MM.1S (cell line): Measurements from ENCODE around the gene GPR137.

Experiments used
- DNase-seq: peaks from one replicate; pipeline ENCODE4 v3.0.0-alpha.2; 2015
- H2AFZ ChIP-seq: fragments of 300-600 bp; sonication (generic); 2 replicates; pipeline ENCODE4 v1.6.0; 2016; ENCODE audit warnings: antibody characterized with exemption, low read length
- H3F3A ChIP-seq: fragments of 300-600 bp; sonication (generic); 2 replicates; pipeline ENCODE4 v1.6.1; 2016; ENCODE audit warnings: mild to moderate bottlenecking, antibody characterized with exemption, low read length, moderate library complexity, mixed read lengths; ENCODE audit not compliant: insufficient read depth
- H3K27ac ChIP-seq: fragments of 300-600 bp; sonication (generic); 2 replicates; pipeline ENCODE4 v1.5.1; 2016; ENCODE audit warnings: mild to moderate bottlenecking, low read length
- H3K27me3 ChIP-seq: fragments of 300-600 bp; sonication (generic); replicated peaks from 2 replicates; pipeline ENCODE4 v1.6.0; 2016; ENCODE audit warnings: low read length; ENCODE audit not compliant: insufficient read depth
- H3K36me3 ChIP-seq: fragments of 300-600 bp; sonication (generic); replicated peaks from 2 replicates; pipeline ENCODE4 v1.6.1; 2016; ENCODE audit warnings: mild to moderate bottlenecking, low read length, mixed read lengths; ENCODE audit not compliant: insufficient read depth
- H3K4me1 ChIP-seq: fragments of 300-600 bp; sonication (generic); 2 replicates; pipeline ENCODE4 v1.6.1; 2016; ENCODE audit warnings: low read length, mixed read lengths
- H3K4me2 ChIP-seq: fragments of 300-600 bp; sonication (generic); 2 replicates; pipeline ENCODE4 v1.6.0; 2016; ENCODE audit warnings: low read depth, low read length
- H3K4me3 ChIP-seq: fragments of 300-600 bp; sonication (generic); 2 replicates; pipeline ENCODE4 v1.5.1; 2016; ENCODE audit warnings: low read length, mixed read lengths
- H3K79me2 ChIP-seq: fragments of 300-600 bp; sonication (generic); 2 replicates; pipeline ENCODE4 v1.6.1; 2016; ENCODE audit warnings: mixed run types, low read length, mixed read lengths
- H3K9ac ChIP-seq: fragments of 300-600 bp; sonication (generic); 2 replicates; pipeline ENCODE4 v1.6.1; 2016; ENCODE audit warnings: low read length, mixed read lengths
- H3K9me2 ChIP-seq: fragments of 300-600 bp; sonication (generic); replicated peaks from 2 replicates; pipeline ENCODE4 v1.6.1; 2016; ENCODE audit warnings: mild to moderate bottlenecking, low read length, mixed read lengths; ENCODE audit not compliant: insufficient read depth
- H3K9me3 ChIP-seq: fragments of 300-600 bp; sonication (generic); replicated peaks from 2 replicates; pipeline ENCODE4 v1.6.1; 2016; ENCODE audit warnings: mild to moderate bottlenecking, low read length, mixed read lengths; ENCODE audit not compliant: insufficient read depth
- H4K20me1 ChIP-seq: fragments of 300-600 bp; sonication (generic); 2 replicates; pipeline ENCODE4 v1.6.1; 2016; ENCODE audit warnings: mild to moderate bottlenecking, low read length, moderate library complexity, mixed read lengths; ENCODE audit not compliant: insufficient read depth
- EZH2 ChIP-seq: fragments of 300-600 bp; sonication (generic); optimal IDR thresholded peaks from 2 replicates; pipeline ENCODE3; 2017; ENCODE audit warnings: low read depth, mild to moderate bottlenecking, antibody characterized with exemption, low read length, mixed read lengths
- EZH2phosphoT487 ChIP-seq: fragments of 300-600 bp; sonication (generic); IDR thresholded peaks from 2 replicates; pipeline ENCODE4 v1.6.1; 2018; ENCODE audit warnings: antibody characterized with exemption, low read length
- TF ChIP-seq, protein P1 (sequence below): fragments of 300-600 bp; sonication (generic); IDR thresholded peaks from 2 replicates; pipeline ENCODE4 v1.5.1; 2016; ENCODE audit warnings: antibody characterized with exemption, low read length, mixed read lengths

The GPR137 gene

DNA sequence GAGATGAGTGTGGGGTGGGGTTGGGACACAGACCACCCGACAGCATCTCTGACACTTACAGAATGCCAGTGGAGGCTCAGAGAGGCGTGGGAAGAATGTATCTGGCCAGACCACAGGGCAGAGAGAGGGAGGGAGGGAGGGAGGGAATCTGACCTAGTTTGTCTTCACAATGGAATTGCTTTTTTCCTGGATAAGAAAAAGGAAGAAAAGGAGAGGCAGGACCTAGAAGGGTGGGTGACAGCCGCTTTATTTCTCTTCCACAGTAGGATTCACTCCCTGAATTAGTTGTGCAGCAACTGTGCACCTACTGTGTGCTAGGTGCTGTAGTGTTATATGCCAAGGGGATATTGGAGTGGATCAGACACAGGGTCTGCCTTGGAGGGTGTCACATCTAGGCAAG lies 9.1 kb downstream of the GPR137 start:
- Histone ChIP-seq H3K36me3 (no peaks in the 10 kb centered on the region), H3K9ac (no peak overlapping the region), H3K4me2 (no peak overlapping the region), H3K27ac (no peak overlapping the region), H3K9me2 (no peaks in the 10 kb centered on the region), H3K79me2 (no peaks in the 10 kb centered on the region), H3K4me3 (no peak overlapping the region), H4K20me1 (no peaks in the 10 kb centered on the region), H3F3A (0 out of 2 replicates have a peak, but pooled peaks cover 5% of the 10 kb centered on the region), H3K4me1 (no peaks in the 10 kb centered on the region), H2AFZ (no peak overlapping the region), H3K27me3 (peaks cover 87% of the 10 kb centered on the region), H3K9me3 (no peaks in the 10 kb centered on the region)
- TF ChIP-seq, protein P1, sequence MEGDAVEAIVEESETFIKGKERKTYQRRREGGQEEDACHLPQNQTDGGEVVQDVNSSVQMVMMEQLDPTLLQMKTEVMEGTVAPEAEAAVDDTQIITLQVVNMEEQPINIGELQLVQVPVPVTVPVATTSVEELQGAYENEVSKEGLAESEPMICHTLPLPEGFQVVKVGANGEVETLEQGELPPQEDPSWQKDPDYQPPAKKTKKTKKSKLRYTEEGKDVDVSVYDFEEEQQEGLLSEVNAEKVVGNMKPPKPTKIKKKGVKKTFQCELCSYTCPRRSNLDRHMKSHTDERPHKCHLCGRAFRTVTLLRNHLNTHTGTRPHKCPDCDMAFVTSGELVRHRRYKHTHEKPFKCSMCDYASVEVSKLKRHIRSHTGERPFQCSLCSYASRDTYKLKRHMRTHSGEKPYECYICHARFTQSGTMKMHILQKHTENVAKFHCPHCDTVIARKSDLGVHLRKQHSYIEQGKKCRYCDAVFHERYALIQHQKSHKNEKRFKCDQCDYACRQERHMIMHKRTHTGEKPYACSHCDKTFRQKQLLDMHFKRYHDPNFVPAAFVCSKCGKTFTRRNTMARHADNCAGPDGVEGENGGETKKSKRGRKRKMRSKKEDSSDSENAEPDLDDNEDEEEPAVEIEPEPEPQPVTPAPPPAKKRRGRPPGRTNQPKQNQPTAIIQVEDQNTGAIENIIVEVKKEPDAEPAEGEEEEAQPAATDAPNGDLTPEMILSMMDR, result no peak
- TF ChIP-seq EZH2phosphoT487 (no peak), EZH2 (no peak)
- no peak for DNase-seq

DNA sequence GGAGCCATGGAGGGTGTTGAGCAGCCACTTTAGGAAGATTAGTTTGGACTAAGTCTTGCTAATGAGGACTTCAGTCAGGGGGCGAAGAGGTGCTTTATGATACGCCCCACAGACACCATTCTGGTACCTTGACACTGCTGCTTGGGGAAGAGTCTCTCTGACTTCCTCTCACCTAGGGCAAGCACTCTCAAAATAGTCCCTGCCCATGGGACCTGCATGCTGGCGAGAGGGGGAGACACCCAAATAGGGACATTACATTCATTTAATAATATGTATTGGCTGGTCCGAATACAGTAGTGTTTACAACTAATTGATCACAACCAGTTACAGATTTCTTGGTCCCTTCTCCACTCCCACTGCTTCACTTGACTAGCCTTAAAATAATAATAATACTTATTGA lies 10.1 kb downstream of the GPR137 start:
- peak; percentile 2 for DNase-seq

DNA sequence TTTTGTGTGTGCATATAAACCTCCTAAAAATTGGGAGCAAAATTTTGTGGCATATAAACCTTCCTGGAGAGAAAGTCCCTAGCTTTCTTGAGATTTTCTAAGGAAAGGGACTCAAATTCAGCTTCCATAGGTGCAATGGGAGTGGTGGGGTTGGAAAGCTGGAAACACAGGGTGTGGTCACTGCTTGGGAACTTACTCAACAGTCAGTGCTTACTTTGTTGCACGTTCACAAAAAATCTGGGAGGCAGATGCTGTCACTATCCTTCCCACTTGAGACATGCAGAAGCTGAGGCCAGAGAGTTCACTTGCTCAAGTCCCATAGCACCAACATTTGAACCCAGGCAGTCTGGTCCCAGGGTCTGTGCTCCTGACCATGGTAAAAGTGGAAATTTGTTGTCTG lies 10.6 kb downstream of the GPR137 start:
- TF ChIP-seq EZH2phosphoT487 (no peak), EZH2 (no peak)
- TF ChIP-seq, protein P1, result no peak
- peaks cover 88% of the 10 kb centered on the region for H3K27me3 ChIP-seq

More for the DNA sequence above, 10.1 kb downstream of the GPR137 start:
- Histone ChIP-seq H3K4me3 (no peak overlapping the region), H2AFZ (no peak overlapping the region), H3K79me2 (no peaks in the 10 kb centered on the region), H3K9me3 (no peaks in the 10 kb centered on the region), H3K27me3 (peaks cover 91% of the 10 kb centered on the region), H3K9ac (no peak overlapping the region), H3K9me2 (no peaks in the 10 kb centered on the region), H4K20me1 (no peaks in the 10 kb centered on the region), H3K36me3 (no peaks in the 10 kb centered on the region), H3F3A (0 out of 2 replicates have a peak, but pooled peaks cover 2% of the 10 kb centered on the region), H3K27ac (no peak overlapping the region), H3K4me1 (peaks cover 5% of the 10 kb centered on the region), H3K4me2 (no peak overlapping the region)
- TF ChIP-seq EZH2, result no peak
- no peak for TF ChIP-seq EZH2phosphoT487
- TF ChIP-seq, protein P1, result no peak

More for the DNA sequence above, 10.6 kb downstream of the GPR137 start:
- Histone ChIP-seq H3K4me2 (no peak overlapping the region), H3K9me2 (no peaks in the 10 kb centered on the region), H3K9ac (no peak overlapping the region), H2AFZ (no peak overlapping the region), H3K27ac (no peak overlapping the region), H3K9me3 (no peaks in the 10 kb centered on the region), H3K79me2 (no peaks in the 10 kb centered on the region), H3K36me3 (no peaks in the 10 kb centered on the region), H3K4me1 (peaks cover 6% of the 10 kb centered on the region), H3K4me3 (no peak overlapping the region), H3F3A (no peaks in the 10 kb centered on the region), H4K20me1 (no peaks in the 10 kb centered on the region)
- peak; percentile 4 for DNase-seq
